SH-SY5Y (cell line): ENCODE data around the gene GRIK1.

ENCODE experiments used
- GATA2 ChIP-seq: IDR thresholded peaks from 2 replicates; pipeline ENCODE4 v1.6.1; 2011; ENCODE audit warnings: mild to moderate bottlenecking, low read depth, low read length
- GATA3 ChIP-seq: IDR thresholded peaks from 2 replicates; pipeline ENCODE4 v1.6.1; 2011; ENCODE audit warnings: low read depth, mild to moderate bottlenecking, low read length, moderate library complexity

DNA sequence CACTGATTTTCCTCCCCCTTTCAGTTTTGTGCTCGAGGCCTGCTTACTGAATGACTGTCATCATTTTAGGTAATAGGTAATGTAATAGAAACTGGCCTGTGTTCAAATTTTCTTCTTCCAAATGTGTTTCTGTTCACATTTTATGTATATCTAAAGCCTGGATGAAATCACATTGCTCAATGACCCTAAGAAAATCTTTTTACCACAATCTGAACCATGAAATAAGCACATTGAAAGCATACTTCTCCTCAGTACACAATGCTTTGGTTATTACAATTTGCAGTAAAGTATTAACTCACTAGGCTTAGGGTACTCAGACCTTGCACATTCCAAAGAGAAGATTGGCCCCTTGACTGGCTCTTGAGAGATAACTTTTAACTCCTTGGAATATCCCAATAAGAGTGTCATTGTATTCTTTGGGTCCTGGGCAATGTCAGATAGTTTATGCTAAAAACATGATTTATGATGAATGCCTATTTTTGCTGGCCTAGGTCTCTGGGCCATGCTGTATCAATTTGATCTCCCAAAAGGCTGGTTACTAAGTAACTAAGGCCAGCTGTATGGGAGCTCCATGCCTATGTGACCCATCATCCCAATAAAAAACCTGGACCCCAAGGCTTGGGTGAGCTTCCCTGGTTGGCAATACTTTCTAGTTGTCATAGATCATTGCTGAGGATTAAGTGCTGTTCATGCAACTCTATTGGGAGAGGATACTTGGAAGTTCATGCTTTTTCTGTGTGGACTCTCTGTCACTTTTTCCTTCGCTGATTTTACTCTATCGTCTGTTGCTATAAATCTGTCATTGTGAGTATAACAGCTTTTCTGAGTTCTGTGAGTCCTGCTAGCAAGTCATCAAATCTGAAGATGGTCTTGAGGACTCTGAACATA, 293.9 kb downstream of the GRIK1 start:
- TF ChIP-seq GATA2 (no peak), GATA3 (no peak)
